AML-193 (cell line): ENCODE data around the gene SDCCAG8.

Source experiments
- DNase-seq, 2 experiments: peaks; one replicate each; lab custom pipeline; 2025; lab: John Stamatoyannopoulos, UW

The SDCCAG8 gene

DNA sequence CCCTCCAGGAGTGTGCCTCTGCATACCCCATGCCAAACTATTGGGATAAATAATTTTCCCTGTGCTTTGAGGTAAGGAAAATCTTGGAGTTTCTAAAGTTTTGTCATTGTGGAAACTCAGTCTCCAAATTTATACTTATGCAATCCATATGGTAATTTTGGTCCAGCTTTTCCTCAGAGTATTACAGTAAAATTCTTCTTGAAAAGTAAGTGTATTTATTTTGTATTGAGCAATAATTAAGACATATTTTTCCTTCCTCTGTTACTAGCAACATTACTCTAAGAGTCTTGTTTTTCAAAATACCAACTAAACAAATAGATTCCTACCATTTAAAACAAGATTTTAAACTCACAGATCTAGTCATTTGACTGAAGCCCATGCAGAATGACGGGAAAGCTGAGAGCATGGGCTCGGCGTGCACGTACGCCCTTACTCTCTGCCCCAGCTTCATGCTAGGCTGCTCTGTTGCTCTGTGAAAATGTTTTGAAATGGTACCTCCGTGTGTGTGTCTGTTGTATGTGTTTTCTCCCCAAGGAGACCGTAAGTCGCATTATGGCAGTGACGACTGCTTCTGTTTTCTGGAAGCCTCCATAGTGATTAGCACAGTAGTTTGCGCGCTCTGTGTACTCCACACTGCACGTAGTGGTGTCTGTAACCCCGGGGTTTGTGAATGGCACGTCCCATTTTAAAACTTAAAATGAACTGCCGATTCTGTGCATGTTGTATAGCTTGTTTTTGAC, 165.3 kb downstream of the SDCCAG8 start:
- DNase-seq: no peak

DNA sequence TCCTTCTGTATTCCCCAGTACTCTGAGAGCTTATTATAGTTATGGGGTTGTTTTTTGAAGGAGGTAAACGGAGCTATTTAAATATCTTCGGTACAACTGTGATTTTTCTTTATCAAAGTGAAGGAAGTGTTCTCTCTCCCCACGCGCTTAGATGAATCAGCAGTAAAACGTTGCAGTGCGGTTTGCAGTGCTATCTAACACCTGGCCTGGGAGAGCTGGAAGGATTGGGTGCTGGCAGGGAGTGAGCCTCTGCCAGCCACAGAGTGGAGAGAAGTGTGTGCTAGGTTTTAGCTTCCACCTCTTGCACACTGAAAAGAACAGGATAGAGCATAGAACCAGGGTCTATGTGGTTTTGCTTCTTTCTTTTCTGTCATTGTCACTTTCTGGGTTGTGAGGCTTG, 165.9 kb downstream of the SDCCAG8 start:
- DNase-seq: peak; percentile 48 to 61

DNA sequence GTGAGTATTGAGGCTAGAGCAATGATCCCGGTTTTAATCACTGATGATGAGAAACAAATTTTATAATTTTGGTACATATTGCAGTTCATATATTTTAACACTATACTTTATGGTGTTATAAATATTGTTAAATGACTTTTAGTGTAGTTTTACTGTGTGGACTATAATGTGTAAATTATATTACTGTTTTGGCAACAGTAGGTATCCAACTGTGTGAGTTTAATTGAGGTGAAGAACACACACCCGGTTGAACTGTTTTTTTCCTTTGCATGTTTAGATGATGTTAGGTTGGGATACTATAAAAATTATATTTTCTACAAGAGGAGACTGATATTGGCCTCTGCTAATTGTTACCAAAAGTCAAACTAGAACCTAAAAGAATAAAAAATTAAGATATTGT, 166.5 kb downstream of the SDCCAG8 start:
- no peak for DNase-seq

DNA sequence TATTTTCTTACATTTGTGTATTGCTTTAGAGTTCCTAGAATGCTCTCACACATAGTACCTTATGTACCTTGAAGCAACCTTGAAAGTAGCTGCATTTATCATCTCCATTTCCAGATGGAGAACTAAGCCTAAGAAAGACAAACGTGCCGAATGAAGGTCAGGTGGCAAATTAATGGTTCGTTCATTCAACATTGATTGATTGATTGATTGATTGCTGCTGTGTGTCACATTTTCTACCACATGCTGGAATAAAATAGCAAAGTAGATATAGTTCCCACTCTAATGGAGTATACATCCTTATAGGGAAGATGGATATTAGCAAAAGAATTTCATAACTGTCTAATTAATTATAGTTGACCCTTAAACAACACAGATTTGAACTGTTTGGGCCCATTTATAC, 172.2 kb downstream of the SDCCAG8 start:
- DNase-seq: no peak

DNA sequence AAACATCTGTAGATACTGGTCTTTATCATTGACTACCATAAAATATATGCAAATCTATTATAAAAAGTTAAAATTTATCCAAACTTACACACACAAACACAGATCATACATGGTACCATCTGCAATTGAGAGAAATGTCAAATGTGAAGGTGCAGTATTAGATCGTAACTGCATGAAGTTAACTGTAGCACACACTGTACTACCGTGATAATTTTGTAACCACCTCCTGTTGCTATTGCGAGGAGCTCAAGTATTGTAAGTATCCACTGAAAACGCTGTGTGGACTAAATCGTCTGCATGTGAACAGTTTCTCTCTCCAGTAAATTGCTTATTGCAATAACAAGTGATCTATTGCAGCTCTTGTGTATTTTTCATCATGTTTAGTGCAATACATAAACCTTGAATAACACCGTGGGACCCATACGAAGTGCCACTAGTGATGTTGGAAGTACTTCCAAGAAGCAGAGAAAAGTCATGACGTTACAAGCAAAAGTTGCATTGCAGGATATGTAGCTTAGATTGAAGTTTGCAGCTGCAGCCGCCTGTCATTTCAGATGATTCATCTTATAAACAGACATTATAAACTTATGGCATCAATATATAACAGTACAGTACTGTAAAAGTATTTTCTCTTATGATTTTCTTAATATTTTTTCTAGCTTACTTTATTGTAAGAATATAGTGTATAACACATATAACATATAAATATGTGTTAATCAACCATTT, 172.9 kb downstream of the SDCCAG8 start:
- DNase-seq: no peak

DNA sequence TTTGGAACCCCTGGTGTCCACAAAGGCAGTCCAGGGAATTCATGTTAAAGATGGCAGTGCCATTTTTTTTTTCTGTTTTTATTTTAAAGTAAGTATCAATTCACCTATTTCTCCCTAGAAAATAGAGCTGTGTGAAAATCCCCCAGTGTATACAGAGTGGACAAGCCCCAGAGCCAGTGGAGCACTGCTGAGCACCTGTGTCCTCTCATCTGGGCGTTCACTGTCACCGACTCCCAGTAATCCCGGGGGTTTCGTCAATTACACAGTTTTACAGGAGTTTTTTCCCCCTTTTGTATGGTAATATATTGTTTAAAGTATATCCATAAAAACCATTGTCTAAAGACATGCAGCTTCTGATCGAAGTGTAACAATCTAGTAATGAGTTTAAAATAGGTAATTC, 175.8 kb downstream of the SDCCAG8 start:
- DNase-seq: no peak

DNA sequence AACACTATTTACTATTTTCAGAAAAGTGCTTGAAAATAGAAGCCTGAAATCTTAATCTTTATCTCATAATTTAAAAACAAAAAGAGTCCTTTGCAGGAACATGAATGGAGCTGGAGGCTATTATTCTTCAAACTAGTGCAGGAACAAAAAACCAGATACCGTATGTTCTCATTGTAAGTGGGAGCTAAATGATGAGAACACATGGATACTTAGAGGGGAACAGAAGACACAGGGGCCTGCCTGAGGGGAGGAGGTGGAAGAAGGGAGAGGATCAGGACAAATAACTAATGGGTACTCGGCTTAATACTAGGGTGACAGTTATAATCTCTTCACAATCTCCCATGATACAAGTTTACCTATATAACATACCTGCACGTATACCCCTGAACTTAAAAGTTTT, 176.3 kb downstream of the SDCCAG8 start:
- DNase-seq: no peak

DNA sequence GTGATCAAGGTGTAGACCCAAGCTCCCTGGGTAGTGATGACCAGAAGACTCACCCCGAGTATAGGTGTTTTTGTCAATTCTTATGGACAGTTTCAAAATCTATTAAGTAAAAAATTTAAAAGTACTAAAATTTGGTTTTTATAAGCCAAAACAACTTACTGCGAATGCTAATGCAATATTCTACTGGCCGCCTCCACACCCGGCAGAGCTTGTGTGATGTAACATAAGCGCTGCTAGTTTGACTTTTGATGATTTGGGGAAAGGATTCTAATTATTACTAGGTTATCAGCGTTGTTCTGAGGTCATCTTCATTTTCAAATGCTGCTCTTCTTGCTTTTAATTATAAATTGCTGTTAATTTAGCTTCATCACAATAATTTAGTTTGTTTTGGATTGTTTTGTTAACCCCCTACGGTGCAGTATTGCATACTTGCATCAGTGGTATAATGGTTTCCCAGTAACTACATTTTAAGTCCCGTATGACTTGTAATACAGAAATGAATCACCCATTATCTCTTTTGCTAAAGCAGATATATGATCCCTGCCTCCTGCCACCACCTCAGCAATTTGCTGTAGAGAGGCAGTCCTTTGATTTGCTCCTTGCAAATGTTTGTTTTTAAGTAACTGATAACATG, 178.0 kb downstream of the SDCCAG8 start:
- DNase-seq: no peak

DNA sequence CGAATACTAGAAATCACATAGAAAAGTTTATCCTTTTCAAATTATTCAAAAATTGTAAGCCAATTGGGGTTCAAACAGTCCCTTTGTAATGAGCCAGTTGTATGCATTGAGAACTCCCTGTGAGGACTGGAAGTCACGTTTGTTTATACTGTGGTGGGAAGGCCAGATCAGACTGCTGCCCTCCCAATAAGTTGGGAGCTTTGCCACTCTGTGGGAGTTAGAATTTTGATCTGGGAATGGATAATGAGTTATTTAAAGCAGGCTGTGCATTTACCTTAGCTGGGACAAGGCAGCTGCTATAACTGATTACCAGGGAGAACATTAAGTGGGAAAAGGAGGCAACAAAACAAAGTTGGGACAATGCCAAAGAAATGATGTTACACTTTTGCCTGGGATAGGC, 178.8 kb downstream of the SDCCAG8 start:
- no peak for DNase-seq

DNA sequence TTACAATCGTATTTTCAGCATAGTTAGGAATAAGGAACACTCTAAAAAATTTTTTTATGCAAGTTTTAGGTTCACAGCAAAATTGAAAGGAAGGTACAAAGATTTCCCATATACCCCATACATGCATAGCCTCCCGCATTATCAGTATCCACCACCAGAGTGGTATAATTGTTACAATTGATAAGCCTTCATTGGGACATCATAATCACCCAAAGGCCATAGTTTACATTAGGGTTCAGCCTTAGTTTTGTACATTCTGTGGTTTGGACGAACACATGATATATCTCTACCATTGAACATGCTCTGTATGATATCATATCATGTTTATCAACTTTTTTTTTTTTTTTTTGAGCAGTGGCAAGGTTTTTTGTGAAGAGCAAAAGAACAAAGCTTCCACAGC, 180.0 kb downstream of the SDCCAG8 start:
- no peak for DNase-seq

DNA sequence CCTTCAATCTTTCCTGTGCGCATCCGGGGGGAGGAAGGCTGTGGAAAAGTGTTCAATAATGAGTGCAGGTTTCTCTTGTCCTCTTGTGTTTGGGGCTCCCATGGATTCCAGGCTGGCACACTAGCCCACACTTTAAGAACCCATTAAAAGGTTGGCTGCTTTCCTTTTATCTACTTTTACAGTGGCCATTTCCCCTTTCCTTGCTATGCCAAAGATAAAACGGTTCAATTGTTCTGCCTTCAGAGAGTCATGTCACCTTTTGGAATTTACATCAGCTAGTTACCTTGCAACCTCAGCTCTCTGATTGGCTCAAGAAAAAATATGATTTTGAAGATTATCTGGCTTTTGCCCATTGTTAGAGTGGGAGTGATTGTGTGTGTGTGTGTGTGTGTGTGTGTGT, 182.3 kb downstream of the SDCCAG8 start:
- DNase-seq: no peak

DNA sequence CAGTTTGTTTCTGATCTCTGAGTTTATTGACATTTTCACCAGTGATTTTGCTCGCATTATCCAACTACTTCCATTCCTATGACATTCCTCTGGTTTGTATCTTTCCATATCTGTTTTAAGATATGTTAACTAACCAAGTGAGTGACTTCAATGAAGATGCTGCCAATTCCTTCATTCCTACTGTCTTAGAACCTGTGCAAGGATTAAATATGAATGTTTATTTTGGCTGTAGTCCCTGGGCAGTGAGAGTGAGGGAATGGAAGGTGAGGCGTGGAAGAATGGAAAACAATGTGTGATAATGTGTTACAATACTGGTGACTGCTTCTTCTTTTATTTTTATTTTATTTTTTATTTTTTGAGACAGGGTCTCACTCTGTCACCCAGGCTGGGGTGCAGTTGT, 183.0 kb downstream of the SDCCAG8 start:
- DNase-seq: no peak

DNA sequence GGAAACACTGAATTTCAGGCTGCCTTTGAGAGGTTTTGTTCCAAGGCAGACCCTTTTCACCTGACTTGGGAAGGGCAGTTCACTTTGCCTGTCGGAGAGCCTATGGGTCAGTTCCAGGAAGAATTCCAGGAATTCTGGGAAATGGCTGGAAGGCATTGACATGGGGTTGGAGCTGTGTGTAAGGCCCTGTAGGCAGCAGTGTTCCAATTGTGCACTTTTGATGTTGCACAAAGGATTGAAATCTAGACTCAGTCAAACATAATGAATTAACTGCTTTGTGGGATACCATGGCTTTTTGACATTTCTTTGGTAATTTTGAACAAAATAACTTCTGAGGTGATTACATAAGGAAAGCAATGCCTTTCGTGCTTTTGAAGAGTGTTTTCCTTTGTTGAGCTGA, 184.6 kb downstream of the SDCCAG8 start:
- no peak for DNase-seq

DNA sequence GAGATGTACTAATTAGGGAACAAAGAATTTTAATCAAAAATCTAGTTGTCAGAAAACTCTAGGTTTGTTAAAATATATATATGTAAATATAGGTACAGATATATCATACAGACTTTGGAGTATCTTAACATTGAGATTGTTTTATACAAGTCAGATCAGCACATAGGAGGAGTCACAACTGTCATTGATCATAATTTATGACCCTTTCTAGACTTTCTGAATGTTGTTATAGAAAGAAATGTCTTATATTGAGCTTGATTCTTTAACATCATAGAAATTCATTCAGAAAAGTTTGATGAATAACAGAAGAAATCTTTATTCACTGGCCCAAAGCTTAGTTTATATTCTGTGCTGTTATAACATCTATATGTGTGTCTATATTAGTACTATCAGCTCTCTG, 185.8 kb downstream of the SDCCAG8 start:
- DNase-seq: no peak

DNA sequence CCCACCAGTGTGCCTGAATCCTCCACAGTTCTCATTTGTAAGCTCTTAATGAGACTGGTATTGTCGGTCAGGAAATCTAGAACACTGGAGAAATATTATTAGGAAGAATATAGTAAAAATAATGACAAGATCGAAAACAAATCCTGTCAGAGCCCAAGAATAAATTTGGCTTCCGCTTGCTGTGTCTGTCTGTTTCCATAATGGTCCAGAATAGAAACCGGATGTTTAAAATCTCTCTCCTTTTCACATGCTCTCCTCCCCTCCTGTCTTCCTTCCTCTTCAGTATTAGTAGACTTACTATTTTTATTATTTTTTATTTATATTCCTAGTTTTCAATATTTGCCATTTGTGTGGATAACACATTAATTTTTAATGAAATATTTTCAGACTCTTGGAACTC, 187.7 kb downstream of the SDCCAG8 start:
- no peak for DNase-seq

DNA sequence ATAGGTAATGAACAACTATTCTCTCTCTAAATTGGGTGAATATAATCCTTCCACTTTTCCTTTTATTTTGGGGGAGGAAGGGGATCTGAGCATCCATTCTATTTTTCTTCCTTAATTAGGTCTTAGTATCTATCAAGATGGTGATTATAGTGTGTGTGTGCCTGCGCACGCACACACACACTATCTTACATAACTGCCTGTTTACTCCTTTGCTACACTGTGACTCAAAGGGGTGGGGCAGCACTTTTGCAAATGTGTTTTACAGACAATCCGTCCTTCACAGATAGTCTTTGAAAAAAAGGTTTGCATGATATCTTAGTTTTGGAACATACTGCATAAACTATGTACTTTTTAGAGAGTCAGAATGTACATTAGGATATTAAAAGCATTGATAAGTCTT, 191.5 kb downstream of the SDCCAG8 start:
- DNase-seq: no peak

DNA sequence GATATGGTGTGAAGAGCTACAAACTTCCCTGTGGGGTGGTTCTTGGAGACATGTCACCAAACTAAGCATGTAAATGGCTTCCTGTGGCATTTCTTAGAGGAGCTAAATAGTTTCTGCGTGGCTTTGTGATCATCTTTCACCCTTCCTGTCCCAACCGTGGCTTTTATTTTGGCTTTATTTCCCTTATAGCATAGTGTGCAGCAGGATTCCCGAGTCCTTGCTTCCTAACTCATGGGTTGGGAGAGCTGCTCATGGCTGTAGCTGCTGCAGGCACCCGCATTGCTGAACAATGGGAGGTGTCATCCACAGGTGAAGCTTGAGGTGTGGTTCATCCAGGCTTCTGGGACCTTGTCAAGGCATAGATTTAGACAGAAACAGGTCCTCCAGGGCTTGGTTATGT, 192.0 kb downstream of the SDCCAG8 start:
- no peak for DNase-seq

DNA sequence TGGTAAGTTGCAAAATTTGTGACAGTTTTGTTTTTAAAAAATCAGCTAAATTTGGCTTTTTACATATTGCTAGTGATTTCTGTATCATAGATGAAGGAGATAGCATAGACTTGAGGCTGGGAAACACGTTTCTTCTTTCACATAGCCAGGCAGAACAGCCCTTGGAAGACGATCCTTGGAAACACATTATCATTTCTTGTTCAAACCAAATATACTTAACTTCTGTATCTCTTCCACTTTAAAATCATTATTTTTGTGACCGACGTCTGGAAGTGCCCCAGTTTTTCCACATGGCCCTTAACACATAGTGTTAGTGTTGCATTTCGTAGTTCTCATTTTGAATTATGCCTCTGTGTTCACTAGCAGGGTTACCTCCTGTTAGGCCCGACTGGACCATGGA, 193.5 kb downstream of the SDCCAG8 start:
- no peak for DNase-seq

DNA sequence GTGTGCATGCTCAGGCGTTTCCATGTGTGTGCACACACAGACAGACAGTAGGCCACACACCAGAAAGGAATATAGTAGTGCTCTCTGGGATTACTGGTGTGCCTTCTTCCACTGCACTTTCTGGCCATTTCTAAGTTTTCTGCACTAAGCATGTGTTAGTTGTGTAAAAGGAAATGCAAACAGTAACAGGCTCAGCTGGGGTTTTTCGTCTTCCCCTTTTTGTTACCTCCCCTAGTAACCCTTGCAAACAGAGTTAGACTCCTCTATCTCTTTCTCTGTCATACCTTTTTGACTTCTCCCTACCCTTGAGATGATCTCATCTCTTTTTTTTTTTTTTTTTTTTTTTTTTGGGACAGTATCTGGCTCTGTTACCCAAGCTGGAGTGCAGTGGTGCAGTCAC, 196.3 kb downstream of the SDCCAG8 start:
- peak; percentile 86 to 91 for DNase-seq

DNA sequence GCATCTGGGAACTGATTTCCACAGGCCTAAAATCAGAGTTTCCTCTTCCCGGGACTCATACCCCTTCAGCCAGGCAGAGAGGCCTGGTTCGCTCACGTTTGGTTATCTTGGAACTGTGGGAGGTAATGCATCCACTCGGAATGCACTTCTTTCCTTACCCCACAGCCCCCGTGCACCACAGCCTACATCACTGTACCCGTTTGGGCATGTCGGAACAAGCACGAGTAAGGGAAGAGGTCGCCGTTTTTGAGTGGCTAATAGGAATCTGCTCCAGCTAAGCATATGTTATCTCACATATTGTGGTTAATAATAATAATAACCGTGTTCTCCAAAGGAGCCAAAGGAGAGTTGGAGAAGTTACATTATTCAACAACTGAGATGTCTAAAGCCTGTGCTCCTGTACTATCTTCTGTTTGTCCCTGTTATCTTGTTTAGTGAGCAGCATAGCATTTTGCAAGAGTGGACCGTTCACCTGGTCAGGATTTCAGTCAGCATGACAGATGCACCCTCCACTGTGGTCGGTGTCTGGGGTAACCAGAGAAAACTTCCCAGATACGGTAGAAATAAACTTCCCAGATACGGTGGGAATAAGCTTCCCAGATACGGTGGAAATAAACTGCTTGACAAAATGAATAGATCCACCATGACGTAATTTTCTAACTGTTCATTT, 198.6 kb downstream of the SDCCAG8 start:
- no peak for DNase-seq

DNA sequence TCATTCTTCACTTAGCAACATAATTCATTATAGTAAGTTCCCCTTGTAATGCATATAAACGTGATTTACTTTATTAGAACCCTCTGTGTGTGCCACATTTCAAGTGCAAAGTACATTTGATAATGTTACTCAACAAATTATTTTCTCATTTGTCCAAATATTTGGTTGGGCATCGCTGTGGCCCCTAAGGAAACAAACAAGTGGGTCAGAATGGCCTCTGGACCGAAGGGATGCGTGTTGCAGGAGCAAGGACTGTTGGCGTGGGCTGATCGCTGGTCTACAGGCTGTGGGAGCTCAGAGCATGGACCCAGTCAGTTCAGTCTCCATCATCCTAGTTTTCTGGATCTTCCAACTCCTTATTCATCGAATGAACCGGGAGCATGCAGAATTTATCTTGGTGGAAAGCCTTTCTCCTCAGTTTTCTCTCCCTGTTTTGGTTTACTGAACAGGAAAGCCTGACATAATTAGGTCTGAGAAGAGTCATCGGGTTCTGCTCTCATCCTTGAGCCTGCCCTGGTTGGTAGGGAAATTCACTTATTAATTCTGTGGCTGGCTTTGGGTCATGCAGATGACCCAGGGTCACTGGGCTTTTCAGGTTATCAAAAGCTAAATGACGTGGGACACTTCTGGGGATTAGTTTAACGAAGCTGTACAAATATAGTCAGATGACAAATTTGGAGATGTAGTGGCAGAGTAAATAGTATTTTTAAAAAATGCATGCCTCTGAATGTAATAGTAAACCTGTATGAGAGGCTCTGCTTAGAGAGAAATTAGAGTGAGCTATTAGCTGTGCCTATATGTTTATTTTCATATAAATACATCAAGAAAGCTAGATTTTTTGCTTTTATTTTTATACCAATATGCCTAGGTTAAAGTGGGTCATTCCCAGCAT, 200.2 kb downstream of the SDCCAG8 start:
- no peak for DNase-seq
